HG02678 (cell line): Measurements from ENCODE around the gene WDR5B.
"Not testable (repeated sequence)": the region's sequence is repeated elsewhere in the genome, so short reads cannot be mapped to it uniquely, and the experiment has no call there.

Experiments used
- ATAC-seq: cut with Tn5 transposase; IDR thresholded peaks from one replicate; pipeline ENCODE4 v1.9.1; 2021; ENCODE audit warnings: mild to moderate bottlenecking, moderate library complexity; ENCODE audit not compliant: unreplicated experiment

WDR5B gene

GRCh38 chr3:122374034-122374433, 41.8 kb downstream of the WDR5B start:
- no peak for ATAC-seq

- ATAC-seq: no peak
Observed at GRCh38 chr3:122366379-122366749, 49.5 kb downstream of the WDR5B start.

GRCh38 chr3:122365582-122366378, 50.1 kb downstream of the WDR5B start:
- ATAC-seq: not testable (repeated sequence)

DNA sequence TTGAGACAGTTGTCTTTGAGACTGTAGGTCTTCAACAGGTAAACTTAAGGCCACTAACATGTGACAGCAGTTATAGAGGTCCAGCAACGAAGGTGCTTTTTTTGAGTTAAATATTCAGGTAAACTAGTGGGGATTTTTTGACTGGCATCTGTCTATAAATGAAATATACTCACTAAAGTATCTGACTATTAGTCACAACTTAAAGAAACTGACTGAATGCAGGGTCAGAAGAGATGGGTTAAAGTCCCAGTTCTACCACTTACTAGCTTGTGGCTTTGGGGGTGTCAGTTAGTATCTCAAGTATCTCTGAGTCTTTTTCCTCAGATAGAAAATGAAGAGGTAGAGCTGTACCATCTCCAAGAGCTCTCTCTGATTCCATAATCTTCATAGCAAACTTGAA, 50.8 kb downstream of the WDR5B start:
- ATAC-seq: no peak

- no peak for ATAC-seq
Observed at GRCh38 chr3:122364490-122364889, 51.4 kb downstream of the WDR5B start.
